ENCODE measurements around the gene CD52. TPM values are rescaled to one million over a fixed set of nuclear protein-coding genes. Genes with fewer than 3 reads are reported as not detected.

CD52 gene
- total and polyA plus RNA-seq, 2 of the 13 experiments (the other 11 are each of a cell fraction or from before 2014, with no cell fraction given), result 0.32 TPM; not detected in 1

GRCh38 chr1:26321315-26322041 is 3.7 kb downstream of the CD52 start (continued):
- TF ChIP-seq ZFP91 (CRISPR knock-in tag; IDR thresholded peaks at IDR 0.05; ENCODE audit: borderline replicate concordance), result no peak
- peak; percentile 59 for TF ChIP-seq XRCC5 (optimal IDR thresholded peaks at IDR 0.05; ENCODE audit: low read length)
- TF ChIP-seq IRX3 (CRISPR knock-in tag; IDR thresholded peaks at IDR 0.05; ENCODE audit: borderline replicate concordance, low read depth), result no peak
- no peak for TF ChIP-seq MYPOP (CRISPR knock-in tag; IDR thresholded peaks at IDR 0.05)
- no peak for TF ChIP-seq EHMT2 (IDR thresholded peaks at IDR 0.05; ENCODE audit: borderline replicate concordance, low read depth, low read length)
- TF ChIP-seq ZNF687 (CRISPR knock-in tag; IDR thresholded peaks at IDR 0.05), result peak; percentile 54
- TF ChIP-seq ZSCAN29 (CRISPR knock-in tag; conservative IDR thresholded peaks at IDR 0.05), result no peak
- peak; percentile 41; the same call in 1 of the 2 replicates for TF ChIP-seq SAP130 (CRISPR knock-in tag; IDR thresholded peaks at IDR 0.05; ENCODE audit: low read depth)
- TF ChIP-seq CTCF (CRISPR knock-in tag; IDR thresholded peaks at IDR 0.05), result peak; percentile 96
- TF ChIP-seq NFATC3 (CRISPR knock-in tag; IDR thresholded peaks at IDR 0.05), result no peak
- TF ChIP-seq ZNF24 (IDR thresholded peaks at IDR 0.05), result 0 out of 2 replicates have a peak, but pooled peaks have one; percentile 15
- 0 out of 2 replicates have a peak, but pooled peaks have one; percentile 28 for TF ChIP-seq BHLHE40 (IDR thresholded peaks at IDR 0.05; ENCODE audit: low read length)
- TF ChIP-seq STAG1 (CRISPR knock-in tag; IDR thresholded peaks at IDR 0.05), result peak; percentile 92
- TF ChIP-seq MIXL1 (CRISPR knock-in tag; IDR thresholded peaks at IDR 0.05), result 0 out of 2 replicates have a peak, but pooled peaks have one; percentile 31
- TF ChIP-seq HIVEP1 (CRISPR knock-in tag; IDR thresholded peaks at IDR 0.05), result no peak
- TF ChIP-seq BRD4 (CRISPR knock-in tag; IDR thresholded peaks at IDR 0.05), result no peak
- TF ChIP-seq KDM2A (CRISPR knock-in tag; IDR thresholded peaks at IDR 0.05; ENCODE audit: borderline replicate concordance, low read depth), result peak; percentile 30; the same call in 1 of the 2 replicates
- TF ChIP-seq PATZ1 (CRISPR knock-in tag; IDR thresholded peaks at IDR 0.05), result peak; percentile 53; the same call in 1 of the 2 replicates

Data from HepG2 (cell line).